ENCODE results near the gene RNF41.
"Not testable (repeated sequence)": the region's sequence is repeated elsewhere in the genome, so short reads cannot be mapped to it uniquely, and the experiment has no call there.

RNF41 gene

DNA sequence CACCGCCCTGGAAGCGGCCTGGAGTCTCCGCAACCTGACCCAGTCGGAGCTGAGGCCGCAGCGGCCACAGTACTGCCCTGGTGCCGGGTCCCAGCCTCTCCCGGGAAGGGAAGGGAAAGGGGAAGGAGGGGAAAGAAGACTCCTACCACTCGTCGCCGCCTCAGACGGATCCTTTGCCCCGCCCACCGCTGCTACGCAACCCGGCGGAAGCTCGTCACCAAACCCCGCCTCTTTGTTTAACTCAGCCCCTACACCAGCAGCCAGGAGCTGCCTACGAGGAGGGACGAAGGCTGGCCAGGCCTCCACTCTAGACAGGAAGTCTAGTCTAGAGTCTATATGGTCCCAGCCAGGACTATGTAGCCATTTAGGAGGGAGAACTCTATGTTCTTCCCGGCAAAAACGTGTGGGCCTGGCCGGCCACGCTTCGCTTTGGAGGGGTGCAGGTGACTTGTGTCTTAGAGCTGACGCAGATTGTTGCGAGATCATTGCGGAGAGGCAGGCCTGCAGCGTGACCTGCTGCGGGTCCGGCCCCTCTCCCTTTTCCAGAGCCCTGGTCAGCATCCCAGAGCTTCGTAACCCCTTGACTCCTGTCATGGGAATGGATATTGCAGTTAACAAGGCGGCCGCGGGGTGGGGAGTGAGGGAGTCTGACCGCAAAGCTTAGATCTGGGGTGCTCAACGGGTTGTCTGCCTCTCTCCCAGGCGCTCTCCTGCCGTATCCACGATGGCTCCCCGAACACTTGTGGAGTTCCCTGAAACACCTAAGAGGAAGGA is at the start of gene RNF41:
Gene RNF41, minus strand, starts transcription at position 166 of the 774 bp plus-strand sequence. CDS start 7,875 bp downstream, outside the sequence.
- in situ Hi-C loops (cut with MboI; ENCODE audit: low sequenced_read_pairs) = no loop called here

DNA sequence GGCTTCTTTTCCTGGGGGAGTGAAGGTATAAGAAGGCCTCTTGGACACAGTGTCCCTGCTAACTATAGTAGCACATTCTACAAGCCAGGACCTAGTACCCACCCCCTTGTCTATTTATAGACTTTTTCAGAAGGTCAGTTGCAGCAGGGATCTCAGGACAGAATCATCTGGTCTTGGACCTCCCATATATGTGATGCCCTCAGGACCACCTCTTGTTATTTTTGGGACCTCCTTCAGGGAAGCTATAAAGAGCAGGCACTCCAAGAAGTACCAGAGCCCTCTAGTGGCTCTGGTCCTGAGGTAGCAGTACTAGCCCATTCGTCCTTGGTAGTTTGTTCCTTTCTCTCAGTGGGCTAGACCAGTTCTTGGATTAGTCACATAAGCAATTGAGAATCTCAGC is 49.3 kb upstream of the RNF41 start:
- in situ Hi-C loops (cut with MboI; ENCODE audit: low sequenced_read_pairs) = no loop called here

DNA sequence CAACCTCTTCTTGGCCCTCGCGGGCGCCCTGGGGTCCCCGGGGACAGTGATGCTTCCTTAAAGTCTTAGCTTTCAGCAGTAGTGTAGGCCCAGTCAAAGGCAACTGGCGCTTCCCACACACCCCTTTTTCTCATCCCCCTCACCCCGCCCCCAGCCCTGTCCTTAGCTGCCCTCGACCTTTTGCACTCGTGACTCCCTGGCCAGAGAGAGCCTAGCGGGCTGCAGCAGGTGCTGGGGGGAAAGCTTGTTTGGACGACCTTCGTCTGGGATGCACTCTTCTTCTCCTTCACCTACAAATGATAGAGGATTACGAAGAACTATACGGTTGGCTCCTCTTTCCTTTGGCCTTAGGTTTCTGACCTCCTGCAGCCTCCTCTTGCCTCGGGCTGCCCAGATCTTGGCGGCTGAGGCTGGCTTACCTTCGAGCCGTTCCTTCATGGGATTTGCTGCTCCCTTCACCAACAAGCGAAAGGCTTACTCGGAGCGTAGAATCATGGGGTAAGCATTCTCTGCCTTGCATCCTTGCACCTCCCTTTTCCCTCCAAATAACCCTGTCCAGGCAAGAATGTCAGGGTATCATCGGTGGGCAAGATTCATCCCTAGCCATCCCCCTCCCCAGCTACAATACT is 45.8 kb upstream of the RNF41 start:
- in situ Hi-C loops (cut with MboI; ENCODE audit: low sequenced_read_pairs) = no loop called here

DNA sequence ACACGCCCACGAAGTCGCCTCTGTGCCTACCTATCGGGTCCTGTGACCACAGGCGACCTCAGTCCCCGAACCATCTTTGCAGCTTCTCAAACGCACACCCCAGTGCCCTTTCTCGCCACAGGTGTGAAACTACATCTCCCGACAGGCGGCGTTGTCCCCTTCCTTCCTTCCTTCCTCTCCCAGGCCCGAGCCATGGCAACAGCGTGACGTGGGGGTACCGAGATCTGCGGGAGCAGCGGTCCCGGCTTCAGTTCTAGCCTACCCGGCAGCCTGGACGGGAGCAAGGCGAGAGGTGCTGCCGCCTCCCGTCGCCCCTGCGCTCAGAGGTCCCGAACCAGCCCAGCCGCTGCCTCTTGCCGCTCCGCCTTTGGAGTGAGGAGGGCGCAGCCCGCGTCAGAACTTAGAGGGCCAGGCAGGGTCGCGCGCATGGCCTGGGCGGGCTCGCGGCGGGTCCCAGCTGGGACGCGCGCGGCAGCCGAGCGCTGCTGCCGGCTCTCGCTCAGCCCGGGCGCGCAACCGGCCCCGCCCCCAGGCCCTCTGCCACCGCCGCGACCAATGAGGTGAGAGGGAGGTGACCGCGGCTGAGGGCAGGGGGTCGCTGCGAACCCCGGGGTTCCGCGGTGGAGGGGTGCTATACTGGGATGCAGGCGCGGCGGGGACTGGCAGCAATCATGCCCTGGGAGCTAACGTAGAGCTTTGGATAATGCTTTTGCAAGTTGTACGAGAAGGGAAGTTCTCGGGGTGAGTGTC is 45.1 kb upstream of the RNF41 start, which contains the start of gene COQ10A:
Gene COQ10A, plus strand, starts transcription at position 250 of the 750 bp plus-strand sequence. Its CDS starts 177 bp downstream, at position 427.
- in situ Hi-C loops (cut with MboI; ENCODE audit: low sequenced_read_pairs) = no loop called here

DNA sequence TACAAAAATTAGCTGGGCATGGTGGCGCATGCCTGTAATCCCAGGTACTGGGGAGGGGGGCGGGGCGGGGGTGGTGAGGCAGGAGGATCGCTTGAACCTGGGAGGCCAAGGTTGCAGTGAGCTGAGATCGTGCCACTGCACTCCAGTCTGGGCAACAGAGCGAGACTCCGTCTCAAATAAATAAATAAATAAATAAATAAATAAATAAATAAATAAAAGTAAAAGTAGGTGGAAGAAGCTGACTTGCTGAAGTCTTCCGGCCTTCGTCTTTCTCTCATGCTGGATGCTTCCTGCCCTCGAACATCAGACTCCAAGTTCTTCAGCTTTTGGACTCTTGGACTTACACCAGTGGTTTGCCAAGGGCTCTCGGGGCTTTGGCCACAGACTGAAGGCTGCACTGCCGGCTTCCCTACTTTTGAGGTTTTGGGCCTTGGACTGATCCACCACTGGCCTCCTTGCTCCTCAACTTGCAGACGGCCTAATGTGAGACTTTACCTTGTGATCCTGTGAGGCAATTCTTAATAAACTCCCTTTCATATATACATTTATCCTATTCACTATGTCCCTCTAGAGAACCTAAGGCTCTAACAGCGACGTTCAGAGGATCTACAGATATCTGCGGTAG is 44.5 kb upstream of the RNF41 start:
- in situ Hi-C loops (cut with MboI; ENCODE audit: low sequenced_read_pairs) = not testable (repeated sequence)

DNA sequence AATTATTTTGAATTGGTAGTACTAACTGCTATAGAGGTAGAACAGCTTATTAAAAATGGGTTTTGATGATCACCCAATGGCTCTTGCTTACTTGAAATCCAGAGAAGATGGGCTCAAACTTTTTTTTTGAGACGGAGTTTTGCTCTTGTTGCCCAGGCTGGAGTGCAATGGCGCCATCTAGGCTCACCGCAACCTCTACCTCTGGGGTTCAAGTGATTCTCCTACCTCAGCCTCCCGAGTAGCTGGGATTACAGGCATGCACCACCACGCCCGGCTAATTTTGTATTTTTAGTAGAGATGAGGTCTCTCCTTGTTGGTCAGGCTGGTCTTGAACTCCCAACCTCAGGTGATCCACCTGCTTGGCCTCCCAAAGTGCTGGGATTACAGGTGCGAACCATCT is 41.2 kb upstream of the RNF41 start:
- in situ Hi-C loops (cut with MboI; ENCODE audit: low sequenced_read_pairs) = not testable (repeated sequence)

DNA sequence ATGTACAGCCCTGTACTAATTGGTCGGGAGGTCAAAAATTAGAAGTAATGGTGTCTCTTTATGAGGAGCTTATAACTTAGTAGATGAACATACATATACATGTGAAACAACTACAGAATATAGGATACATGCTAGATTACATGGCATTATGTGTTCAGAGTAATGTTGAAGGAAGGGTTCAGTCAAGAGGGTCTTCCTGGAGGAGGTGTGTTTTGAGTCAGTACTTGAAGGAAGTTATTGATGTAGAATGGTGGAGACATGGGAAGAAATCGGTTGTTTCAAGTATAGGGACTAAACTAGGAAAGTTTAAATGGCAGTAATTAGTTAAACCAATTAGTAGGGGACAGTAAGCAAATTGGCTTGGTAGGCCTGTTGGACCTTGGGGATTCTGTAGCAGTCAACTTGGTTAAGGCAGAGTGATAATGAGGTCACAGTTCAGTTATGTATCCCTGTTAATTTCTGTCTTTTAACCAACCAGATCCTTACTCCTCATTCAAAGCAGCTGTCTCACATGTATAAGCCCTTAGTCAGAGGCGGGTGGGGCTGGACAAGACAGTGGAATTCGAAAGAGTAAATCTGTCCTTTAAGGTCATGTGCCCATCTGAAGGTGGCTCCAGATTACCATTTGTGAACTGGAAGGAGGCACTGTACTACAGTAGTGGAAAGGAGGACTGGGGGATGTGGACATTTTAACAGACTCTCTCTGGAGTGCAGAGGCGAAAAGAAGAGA is 39.9 kb upstream of the RNF41 start:
- in situ Hi-C loops (cut with MboI; ENCODE audit: low sequenced_read_pairs) = no loop called here

DNA sequence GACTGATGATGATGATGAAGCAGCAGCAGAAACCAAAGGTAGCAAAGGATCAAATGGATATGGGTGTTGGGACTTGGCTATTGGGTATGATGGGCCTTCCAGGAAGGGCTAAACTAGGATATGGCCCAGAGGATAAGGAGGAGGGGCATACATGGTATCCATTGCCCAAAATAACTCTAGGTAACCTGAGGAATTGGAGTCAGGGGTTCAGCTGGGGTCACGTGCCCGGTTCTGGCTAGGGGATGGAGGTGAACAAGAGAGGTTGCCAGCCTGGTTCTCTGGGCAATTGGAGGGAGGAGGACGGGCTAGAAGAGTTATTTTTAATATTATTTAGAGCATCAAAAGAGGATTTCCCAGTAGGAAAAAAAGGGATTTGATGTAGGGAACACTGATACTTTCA is 39.2 kb upstream of the RNF41 start:
- in situ Hi-C loops (cut with MboI; ENCODE audit: low sequenced_read_pairs) = no loop called here

DNA sequence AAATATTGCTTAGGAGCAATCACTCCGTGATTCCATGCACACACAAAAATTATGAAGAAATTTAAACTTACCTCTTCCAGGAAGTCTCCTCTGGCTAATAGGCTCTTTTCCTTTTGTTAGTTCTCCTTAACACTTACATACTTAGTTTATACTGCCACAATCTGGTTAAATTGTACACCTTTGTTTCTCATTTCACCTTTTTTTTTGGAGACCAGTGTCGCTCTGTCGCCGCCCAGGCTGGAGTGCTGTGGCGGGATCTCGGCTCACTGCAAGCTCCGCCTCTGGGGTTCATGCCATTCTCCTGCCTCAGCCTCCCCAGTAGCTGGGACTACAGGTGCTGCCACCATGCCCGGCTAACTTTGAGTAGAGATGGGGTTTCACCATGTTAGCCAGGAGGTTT is 38.7 kb upstream of the RNF41 start:
- in situ Hi-C loops (cut with MboI; ENCODE audit: low sequenced_read_pairs) = no loop called here

DNA sequence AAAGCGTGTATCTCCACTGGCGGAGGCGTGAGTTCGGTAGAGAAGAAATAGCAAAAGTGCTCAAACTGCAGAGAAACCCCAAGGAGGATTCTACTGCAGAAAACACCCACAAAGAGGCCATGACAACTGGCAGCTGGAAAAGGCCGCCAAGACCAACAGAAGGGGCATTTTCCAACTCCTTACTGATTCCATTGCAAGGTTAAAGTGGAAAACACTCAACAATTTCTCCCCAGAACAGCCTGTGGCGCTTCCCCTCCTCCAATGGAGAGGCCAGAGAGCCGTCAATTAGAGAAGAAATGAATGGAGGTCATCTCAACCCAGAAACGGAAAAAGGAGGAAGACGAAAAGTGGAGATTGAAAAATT is 37.1 kb upstream of the RNF41 start:
- in situ Hi-C loops (cut with MboI; ENCODE audit: low sequenced_read_pairs) = no loop called here

DNA sequence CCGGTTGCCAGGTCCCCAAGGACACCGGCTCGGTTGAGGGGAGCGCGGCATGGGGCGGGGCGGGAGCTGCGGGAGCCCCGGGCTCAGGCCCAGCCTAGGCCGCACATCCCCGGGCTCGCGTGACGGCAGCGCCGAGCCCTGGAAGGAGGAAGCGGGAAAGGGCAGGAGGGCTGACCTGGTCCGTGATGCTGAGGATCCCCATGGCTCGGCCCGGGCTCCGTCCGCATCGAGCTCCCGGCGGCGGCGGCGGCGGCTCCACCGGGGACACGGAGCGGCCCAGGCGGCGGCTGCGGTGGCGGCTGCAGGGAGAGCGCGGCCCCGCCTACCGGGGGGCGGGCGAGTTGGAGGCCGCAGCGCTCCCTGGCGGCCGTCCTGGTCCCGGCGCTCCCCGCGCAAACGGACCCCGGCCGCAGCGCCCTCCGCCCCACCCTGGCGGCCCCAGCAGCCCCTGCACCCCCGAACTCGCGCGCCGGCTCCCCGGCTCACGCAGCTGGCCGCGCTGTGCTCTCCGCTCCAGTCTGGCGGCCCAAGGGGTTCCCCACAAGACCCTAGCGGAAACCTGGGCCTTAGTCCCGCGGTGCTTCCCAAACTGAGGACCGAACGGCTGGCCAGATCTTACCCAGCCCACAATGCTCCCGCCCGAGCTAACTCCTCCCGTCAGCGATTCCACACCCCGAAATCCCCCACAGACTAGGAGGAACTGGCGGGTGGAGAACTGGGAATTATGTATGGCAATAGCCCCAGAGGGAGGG is 36.5 kb upstream of the RNF41 start, which contains the start of gene ANKRD52:
Gene ANKRD52, minus strand, starts transcription at position 317 of the 752 bp plus-strand sequence. Its CDS starts 115 bp downstream, at position 202.
- in situ Hi-C loops (cut with MboI; ENCODE audit: low sequenced_read_pairs) = no loop called here

DNA sequence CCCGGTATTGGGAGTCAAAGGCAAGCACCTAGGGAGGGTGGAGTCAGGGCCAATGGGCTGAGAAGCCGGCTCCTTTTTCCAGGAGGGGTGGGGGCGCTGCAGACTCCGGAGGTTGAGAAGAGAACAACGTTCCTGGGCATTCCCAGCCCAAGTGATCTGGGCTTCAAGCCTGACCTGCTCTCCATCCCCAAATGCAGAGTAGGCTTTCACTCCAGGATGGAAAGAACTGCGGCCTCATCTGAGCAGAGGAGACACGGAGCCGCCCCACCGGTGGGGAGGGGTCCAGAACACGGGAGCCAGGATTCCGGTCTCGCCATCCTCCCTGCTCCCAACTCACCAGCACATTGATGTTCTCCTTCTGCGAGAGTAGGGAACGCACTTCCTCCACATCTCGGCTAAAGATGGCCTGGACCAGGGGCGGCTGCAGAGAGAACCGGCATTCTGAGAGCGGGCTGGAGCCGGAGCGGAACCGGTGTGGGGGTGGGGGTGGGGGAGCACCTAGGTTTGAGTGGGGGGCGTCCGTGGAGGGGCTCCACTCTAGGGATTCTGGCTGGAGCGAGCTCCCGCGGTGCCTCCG is 35.9 kb upstream of the RNF41 start:
- in situ Hi-C loops (cut with MboI; ENCODE audit: low sequenced_read_pairs) = no loop called here

DNA sequence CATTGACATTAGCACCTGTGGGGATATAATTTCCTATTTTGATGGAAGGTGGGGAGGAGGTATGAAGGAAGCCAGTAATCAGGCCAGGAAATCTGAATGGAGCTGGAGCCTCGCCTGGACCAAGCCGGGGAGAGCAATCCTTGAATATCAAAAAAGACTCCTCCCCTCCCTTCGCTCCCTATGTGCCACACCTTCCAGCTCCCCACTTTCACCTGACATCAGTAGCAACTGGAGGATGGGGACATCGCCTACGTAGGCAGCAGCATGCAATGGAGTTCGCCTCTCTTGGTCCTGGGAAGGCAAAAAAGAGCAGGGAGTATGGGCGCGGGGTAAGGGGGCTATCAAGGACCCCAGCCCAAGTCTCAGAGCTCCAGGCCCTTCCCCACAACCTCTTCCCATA is 35.3 kb upstream of the RNF41 start:
- in situ Hi-C loops (cut with MboI; ENCODE audit: low sequenced_read_pairs) = no loop called here

DNA sequence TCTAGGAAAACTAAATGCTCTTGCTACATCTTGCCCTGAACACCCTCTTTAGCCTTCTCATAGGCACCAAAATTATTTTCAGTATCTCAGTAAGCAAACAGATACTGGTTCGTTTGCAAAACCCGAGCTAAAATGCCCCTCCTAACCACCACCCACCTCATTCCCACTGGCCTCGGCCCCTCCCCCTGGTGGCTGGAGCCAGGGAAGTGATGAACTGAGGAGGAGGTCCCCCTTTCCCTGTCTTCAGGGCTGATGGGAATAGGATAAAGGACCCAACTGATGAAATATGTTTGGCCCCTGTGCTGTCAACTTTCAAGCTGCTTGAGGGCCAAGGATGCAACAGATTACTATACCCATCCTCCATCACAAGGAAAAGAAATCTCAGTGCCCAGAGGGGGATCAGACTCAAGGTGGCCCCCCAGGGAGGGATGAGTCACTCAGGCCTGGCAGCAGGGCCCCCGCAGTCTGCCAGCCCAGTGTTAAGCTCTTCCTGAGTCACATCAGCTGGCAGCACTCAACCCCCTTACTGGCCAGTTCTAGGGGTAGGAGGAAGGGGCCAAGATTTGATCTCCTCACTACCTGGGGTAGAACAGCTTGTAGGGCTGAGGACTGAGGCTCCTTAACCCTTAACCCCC is 34.7 kb upstream of the RNF41 start:
- in situ Hi-C loops (cut with MboI; ENCODE audit: low sequenced_read_pairs) = no loop called here

DNA sequence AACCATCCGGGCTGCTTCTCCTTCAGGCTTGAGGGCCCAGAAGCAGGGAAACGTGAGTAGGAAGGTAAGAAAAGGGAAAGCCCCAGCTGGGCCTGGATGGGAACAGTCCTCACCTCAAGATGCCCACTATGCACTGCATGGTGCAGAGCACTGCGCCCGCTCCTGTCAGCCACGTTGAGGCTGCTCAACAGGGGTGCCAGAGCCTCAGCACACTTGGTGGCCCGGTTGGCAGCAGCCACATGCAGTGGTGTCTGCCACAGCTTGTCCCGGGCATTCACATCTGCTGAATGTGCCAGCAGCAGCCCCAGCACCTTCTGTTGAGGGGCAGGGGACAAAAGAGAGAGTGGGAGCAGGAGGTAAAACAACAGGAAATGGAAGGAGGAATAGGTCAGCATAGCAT is 33.9 kb upstream of the RNF41 start:
- in situ Hi-C loops (cut with MboI; ENCODE audit: low sequenced_read_pairs) = no loop called here

DNA sequence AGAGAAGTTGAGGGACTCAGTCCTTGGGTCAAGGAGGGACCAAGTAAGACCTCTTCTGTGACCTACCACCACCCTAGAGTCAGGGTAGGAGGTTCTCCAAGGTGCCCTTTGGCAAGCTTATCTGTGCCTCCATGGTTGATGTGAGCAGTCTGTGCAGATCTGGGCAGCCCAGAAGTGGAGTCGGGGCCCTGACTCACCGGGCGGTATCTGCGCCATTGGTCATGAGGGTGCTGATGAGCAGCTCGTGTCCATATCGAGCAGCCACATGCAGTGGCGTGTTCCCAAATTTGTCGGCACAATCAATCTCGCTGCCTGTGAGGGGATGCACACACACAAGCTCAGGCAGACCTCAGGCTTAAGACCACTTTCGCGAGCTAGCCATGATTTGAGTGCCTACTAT is 31.4 kb upstream of the RNF41 start:
- in situ Hi-C loops (cut with MboI; ENCODE audit: low sequenced_read_pairs) = no loop called here

DNA sequence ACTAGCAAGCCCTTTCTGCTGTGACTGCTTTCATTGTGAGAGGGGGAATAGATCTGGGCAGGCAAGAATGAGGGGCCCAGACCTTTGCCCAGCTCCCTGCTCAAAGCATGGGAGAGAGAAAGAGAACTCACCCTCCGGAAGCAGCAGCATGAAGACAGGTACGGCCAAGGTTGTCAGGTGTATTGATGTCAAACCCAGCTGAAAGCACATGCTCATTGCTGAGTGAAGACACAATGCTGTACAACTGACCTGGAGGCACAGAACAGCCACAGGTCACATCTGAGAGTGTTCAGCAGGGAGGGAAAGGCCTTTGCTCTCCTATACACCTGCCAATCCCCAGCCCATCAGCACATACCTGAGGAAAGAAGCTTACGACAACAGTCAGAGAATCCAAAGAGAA is 30.9 kb upstream of the RNF41 start:
- in situ Hi-C loops (cut with MboI; ENCODE audit: low sequenced_read_pairs) = no loop called here

DNA sequence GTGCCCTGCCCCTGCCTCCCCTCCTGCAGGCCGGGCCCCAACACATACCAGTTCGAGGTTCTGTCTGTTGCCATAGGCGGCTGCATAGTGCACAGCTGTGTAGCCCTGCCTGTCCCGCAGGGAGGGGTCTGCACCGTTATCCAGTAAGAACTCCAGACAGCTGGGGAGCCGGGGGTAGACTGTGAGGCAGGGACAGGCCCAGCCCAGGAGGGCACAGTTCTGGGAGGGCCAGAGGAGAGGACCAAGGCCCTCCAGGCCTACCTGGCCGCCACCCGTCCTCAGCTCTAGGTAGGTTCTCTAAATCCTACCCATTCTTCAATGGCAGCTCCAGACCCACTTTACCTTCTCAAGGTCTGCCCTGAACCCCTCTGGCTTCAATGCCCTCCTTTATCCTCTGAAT is 27.0 kb upstream of the RNF41 start:
- in situ Hi-C loops (cut with MboI; ENCODE audit: low sequenced_read_pairs) = no loop called here

DNA sequence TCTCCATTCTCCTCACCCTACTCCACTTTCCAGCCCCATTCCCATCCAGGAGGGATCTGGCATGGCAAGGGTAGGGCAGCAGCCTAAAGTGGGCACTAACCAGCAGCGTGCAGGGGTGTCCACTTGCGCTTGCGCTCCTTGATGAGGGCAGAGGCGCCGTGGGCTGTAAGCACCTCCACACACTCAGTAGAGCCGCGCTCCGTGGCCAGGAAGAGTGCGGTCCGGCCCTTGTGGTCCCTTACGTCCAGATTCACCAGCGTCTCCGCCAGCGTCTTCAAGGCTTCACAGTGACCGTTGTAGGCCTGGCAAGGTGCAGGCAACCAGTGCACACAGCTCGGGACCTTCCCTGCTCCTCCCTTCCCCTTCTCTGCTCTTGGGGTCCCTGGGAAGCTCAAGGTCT is 26.2 kb upstream of the RNF41 start:
- in situ Hi-C loops (cut with MboI; ENCODE audit: low sequenced_read_pairs) = no loop called here
